ENCODE measurements around the gene UGT8.

Gene UGT8

GRCh38 chr4:114701491-114701890 lies 102.9 kb downstream of the UGT8 start:
- DNase-seq (ENCODE audit: low read depth): no peak
- no peak overlapping the region for H3K4me3 ChIP-seq (ENCODE audit: low read depth, low read length)
- TF ChIP-seq, protein P1, sequence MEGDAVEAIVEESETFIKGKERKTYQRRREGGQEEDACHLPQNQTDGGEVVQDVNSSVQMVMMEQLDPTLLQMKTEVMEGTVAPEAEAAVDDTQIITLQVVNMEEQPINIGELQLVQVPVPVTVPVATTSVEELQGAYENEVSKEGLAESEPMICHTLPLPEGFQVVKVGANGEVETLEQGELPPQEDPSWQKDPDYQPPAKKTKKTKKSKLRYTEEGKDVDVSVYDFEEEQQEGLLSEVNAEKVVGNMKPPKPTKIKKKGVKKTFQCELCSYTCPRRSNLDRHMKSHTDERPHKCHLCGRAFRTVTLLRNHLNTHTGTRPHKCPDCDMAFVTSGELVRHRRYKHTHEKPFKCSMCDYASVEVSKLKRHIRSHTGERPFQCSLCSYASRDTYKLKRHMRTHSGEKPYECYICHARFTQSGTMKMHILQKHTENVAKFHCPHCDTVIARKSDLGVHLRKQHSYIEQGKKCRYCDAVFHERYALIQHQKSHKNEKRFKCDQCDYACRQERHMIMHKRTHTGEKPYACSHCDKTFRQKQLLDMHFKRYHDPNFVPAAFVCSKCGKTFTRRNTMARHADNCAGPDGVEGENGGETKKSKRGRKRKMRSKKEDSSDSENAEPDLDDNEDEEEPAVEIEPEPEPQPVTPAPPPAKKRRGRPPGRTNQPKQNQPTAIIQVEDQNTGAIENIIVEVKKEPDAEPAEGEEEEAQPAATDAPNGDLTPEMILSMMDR (conservative IDR thresholded peaks at IDR 0.05; ENCODE audit: low read depth, low read length): no peak

DNA sequence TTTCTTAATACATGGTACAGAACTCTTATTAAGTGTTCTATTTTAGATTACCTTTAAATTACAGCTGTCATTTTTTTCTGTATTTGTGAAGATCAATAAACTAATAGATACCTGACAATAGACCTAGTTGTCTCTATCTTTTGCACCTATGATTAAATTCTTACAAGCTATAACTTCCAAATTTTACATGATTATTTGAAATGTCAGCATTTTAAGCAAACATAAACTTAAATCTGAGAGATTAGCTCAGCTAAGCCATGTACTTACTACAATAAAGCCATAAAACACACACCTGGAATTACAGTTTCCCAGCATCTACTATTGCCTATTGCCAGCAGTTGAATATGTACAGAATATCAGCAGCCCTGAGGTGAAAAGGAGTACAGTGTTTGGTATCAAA lies 118.8 kb downstream of the UGT8 start:
- H3K4me3 ChIP-seq (ENCODE audit: low read depth, low read length): no peak overlapping the region
- TF ChIP-seq, protein P1 (conservative IDR thresholded peaks at IDR 0.05; ENCODE audit: low read depth, low read length): no peak
- DNase-seq (ENCODE audit: low read depth): no peak

GRCh38 chr4:114725066-114725465 lies 126.5 kb downstream of the UGT8 start:
- no peak for DNase-seq (ENCODE audit: low read depth)
- TF ChIP-seq, protein P1 (conservative IDR thresholded peaks at IDR 0.05; ENCODE audit: low read depth, low read length): no peak
- H3K4me3 ChIP-seq (ENCODE audit: low read depth, low read length): no peak overlapping the region

DNA sequence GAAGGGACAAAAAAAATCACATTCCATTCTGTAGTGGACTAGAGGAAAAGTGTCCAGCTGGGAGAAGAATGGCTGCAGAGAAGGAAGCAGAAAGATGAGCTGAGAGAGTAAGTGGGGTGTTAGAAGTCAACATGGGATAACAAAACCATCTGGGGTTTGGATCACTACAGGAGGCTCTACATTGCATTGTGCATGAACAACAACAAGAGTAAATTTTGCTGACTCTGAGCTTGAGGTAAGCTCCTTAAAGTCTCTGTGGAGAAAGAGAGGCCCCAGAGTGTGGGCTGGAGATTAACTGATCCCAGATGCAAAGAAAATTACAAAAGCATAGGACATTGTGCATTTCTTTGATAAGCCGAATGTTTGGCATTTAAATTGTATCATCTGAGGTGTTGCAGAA lies 128.9 kb downstream of the UGT8 start:
- peak; percentile 5 for DNase-seq (ENCODE audit: low read depth)
- TF ChIP-seq, protein P1 (conservative IDR thresholded peaks at IDR 0.05; ENCODE audit: low read depth, low read length): no peak
- H3K4me3 ChIP-seq (ENCODE audit: low read depth, low read length): no peak overlapping the region

Measured in choroid plexus epithelial cell (primary cell).